GM18907 (cell line): ENCODE data around the gene PUS10.
A peak's percentile ranks its signal among the peaks of the same experiment; 100 is the strongest.
"Not testable (repeated sequence)": the region's sequence is repeated elsewhere in the genome, so short reads cannot be mapped to it uniquely, and the experiment has no call there.

Source experiments
- ATAC-seq: cut with Tn5 transposase; IDR thresholded peaks from one replicate; pipeline ENCODE4 v1.9.1; 2021; ENCODE audit warnings: mild to moderate bottlenecking, moderate library complexity; ENCODE audit not compliant: unreplicated experiment

Gene PUS10

GRCh38 chr2:61017556-61018317 is at the start of gene PUS10, which contains the start of gene PEX13:
Gene PUS10, minus strand, starts transcription at chr2:61018255. Its CDS starts 6,365 bp downstream, at chr2:61011890.
Gene PEX13, plus strand, starts transcription at chr2:61017720. Its CDS starts 40 bp downstream, at chr2:61017760.
- ATAC-seq = peak; percentile 83

DNA sequence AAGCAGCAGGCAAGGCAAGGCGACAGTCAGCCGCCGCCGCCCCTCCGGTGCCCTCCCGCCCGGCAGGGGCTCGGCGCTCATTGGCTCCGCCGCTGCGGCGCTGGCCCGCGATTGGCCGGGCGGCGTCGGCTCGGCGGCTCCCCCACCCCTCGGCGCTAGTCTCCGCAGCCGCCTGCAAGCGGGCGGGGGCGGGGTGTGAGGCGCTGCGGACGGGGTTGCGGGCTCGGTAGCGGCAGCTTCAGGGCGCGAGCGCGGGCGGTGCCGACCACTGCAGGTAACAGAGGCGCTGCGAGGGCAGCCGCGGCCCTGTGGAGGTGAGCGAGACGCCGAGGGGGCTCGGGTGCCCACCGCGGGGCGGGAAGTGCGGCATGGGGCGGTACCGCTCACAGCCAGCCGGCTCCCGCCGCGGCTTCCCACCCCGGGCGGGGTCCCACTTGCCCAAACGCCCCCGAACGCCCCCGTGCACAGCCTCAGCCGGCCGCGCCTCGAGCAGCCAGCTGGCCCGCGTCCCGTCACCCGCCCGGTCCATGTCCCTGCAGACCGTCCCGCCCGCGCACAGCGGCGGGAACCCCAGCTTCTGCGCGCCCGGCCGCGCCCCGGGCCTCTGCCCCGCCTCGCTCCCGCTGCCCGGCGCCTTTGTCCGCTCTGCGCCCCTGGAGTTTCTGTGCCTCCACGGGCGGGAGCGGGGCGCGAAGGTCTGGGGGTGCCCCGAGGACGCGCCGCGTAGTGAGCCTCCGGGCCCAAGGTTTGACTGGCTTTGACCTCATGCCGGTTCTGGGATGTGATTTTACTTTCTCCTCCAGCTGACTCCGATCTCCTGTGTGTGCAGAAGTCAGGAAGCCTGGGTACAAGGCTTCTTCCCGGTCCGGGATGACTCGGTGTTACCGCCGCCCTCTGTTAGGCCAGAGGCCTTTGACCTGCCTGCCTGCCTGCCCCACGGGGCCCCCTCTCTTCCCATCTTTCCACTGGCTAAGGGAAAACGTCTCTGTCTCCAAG is 48.0 kb upstream of the PUS10 start, which contains the start of gene SANBR:
SANBR (plus strand) TSS at position 158 of the 996 bp plus-strand sequence. CDS start 4,480 bp downstream, outside the sequence.
- ATAC-seq = peak; percentile 97

DNA sequence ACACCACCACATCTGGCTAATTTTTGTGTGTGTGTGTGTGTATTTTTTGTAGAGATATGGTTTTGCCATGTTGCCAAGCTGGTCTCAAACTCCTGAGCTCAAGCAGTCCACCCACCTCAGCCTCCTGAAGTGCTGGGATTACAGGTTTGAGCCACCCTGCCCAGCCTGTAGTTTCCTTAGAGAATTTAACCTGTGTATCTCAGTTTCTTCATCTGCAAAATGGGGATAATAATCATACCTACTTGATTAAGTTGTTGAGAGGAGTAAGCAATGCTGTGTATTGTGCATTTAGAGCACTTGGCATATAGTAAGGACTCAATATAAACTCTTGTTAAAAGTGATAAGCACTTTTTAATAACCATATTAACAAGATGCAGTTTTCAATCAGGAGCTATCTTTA is 41.3 kb upstream of the PUS10 start:
- ATAC-seq = no peak

DNA sequence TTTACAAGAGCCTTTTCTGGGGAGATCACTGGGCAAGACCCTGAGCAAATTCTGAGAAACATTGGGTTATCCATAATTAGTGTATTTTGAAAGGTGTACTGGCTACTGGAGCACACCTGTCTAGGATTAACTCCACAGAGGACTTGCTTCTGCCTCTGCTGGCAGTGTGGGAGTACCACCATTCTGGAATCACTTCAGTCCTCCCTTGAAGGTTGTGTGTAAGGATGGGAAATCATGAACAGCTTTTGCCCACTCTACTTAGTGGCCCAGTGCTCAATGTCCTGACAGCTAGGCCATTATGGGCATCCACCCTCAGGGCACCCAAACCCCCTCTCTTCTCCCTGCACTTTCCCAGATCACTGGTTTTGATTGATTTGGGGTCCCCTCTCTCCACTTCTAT is 39.5 kb upstream of the PUS10 start:
- ATAC-seq = no peak

DNA sequence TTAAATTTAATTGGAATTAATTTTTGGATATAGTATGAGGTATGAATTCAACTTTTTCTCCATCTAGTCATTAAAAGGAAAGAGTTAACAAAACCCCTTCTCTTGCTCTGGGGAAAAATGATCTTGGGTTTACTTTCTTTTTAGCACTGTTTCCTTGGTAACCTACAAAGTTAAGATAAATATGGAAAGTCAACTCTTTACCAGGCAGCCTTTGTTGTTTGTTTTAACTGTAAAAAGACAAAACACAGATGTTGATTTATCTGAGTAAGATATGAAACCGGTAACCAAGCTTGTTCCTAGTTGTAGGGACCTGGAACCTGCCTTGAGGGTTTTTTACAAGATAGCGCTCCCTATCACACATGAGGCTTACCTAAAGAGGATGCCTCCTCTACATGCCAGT is 37.5 kb upstream of the PUS10 start:
- no peak for ATAC-seq

DNA sequence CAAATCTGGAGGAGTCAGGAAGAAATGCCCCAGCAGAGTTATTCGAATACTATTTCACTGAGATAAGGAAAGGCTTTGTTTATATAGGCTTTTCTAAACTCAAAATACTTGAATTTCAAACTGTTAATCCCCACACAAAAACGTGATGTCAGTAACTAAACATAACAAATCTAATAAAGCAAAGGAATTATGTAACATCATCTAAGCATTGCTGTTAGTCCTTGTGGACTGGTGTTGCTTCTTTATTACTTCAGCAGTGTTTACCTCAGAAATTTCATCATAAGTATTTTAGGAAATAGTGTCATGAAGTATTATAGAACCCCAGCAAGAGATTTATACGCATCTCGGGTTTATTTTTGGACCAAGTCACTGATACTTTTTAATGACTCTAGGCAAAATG is 27.9 kb upstream of the PUS10 start:
- no peak for ATAC-seq

GRCh38 chr2:61045226-61045625 is 27.2 kb upstream of the PUS10 start:
- no peak for ATAC-seq

- no peak for ATAC-seq
These were observed 26.6 kb upstream of the PUS10 start for GRCh38 chr2:61044636-61045035.

DNA sequence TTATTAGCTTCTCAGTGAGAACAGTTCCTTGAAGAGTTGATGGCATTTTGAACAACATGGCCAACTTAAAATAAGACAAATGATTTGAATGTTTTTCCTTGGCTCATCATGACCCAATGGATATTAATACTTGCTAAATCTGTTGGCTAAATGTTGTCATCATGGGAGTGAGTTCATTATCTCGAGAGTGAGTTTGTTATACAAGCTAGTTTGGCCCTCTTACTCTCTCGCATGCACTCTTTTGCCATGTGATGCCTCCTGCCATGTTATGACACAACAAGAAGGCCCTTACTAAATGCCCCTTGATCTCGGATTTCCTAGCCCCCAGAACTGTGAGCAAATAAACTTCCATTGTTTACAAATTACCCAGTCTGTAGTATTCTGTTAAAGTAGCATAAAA is 24.8 kb upstream of the PUS10 start:
- ATAC-seq = no peak

GRCh38 chr2:61036643-61037042 is 18.6 kb upstream of the PUS10 start:
- ATAC-seq = not testable (repeated sequence)

GRCh38 chr2:61034592-61034991 is 16.5 kb upstream of the PUS10 start:
- not testable (repeated sequence) for ATAC-seq

DNA sequence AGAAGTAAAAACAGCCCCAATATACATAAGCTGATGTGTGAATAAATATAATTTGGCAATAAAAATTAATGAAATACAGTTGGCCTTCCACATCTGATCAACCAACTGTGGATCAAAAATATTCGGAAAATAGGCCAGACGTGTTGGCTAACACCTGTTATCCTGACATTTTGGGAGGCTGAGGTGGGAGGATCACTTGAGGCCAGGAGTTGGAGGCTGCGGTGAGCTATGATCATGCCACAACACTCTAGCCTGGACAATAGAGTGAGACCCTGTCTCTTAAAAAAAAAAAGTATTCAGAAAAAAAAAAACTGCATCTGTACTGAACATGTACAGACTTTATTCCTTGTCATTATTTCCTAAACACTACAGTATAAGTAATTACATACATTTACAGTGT is 11.5 kb upstream of the PUS10 start:
- no peak for ATAC-seq

DNA sequence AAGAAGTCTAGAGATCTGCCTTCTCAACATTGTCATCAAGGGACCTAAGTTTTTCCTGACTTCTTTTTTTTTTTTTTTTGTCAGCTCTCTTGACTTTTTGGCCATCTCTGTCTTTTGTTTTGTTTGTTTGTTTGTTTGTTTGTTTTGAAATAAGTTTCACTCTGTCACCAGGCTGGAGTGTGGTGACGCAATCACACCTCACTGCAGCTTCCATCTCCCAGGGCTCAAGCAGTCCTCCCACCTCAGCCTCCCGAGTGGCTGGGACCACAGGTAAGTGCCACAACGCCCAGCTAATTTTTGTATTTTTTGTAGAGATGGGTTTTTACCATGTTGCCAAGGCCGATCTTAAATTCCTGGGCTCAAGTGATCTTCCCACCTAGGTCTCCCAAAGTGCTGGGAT is 5.6 kb upstream of the PUS10 start:
- no peak for ATAC-seq

GRCh38 chr2:61021228-61021660 is 3.2 kb upstream of the PUS10 start:
- no peak for ATAC-seq

GRCh38 chr2:61018798-61019197 is 743 bp upstream of the PUS10 start:
- ATAC-seq = no peak

GRCh38 chr2:61018318-61018755 is 282 bp upstream of the PUS10 start:
- no peak for ATAC-seq

DNA sequence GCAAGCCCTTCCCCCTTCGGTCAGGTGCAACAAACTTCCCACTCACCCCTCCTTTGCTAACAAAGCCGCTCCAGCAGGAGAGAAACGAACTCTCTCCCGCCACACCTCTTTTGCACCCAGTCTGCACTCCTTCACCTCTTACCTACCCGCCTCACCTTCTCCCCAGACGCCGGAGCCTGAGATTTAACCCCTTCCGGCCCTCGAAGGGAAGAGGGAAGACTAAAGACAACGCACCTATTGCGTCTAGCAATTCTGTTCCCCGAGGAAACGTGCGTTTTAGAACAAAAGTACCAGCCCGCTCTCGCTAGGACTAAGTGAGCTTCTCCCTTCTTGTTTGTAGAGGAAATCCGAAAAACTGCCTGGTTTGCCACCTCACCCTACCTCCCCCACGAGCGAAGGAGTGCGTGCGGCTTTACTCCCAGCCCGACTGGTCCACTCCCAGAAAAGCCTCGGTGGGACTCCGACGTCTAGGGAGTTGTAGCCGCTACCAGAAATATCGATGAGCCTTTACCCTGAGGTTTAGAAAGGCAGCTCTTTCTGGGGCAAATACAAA is 976 bp downstream of the PUS10 start:
- ATAC-seq = peak; percentile 67

DNA sequence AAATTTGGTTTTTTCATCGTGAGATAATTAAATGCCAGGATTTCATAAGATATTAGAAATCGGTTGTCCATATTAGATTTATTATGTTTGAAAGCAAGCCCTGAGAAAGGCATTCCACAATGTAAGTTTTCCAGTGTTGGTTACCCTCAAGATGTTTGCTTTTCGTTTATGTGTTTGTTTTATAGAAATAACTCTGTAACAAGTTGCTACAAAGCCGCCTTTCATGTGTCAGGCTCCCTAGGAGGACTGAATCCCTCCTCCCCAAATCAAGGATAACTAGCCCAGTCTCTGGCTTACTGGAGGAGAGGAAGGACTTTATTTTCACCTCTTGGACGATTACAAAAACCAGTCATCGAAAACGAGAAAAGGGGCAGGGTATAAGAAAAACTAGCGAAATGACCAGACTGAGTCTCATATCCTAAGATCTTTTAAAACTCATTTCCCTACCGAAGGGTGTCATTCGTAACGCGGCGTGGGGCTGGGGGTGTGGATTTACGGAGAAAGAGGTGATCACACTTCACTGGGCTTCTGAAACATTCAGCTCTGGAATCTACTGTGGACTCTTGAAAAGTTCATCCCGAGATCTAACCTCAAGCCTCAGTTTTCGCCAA is 1.6 kb downstream of the PUS10 start:
- no peak for ATAC-seq

DNA sequence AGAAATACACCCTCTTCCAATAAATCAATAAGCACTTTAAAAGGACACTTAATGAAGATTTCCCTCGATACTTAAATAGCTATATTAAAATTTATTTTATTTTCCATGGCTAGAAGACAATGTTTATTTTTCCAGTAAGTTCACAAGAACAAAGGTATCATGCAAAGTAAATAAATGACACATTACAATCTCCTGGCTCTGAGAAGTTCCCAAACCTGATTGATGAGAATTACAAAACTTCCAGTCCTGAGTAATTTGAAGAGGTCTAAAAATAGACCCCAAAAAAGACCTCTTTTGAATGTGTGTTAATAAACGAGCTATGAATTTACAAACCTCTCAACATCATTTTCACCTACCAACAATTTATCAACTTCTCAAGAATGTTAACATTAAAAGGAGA is 2.1 kb downstream of the PUS10 start:
- ATAC-seq = no peak

DNA sequence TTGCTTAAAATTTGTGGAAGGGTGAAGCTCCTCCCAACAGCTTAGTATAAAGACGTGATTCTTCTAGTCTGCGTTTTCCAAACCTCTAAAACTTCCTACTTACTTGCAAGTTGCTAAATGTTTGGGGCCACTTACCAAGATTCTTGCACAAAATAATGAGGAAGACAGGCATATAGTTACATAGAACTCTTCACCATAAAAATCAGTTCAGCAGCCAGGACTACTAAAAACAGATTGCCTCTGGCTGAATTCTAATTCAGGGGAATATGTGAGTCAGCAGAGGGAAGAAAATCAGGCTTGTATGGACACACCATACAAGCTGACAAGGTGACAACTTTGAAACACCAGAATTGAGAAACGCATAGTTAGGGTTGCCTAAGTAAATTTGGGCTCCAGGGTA is 3.3 kb downstream of the PUS10 start:
- no peak for ATAC-seq

GRCh38 chr2:61013382-61013781 is 4.7 kb downstream of the PUS10 start:
- no peak for ATAC-seq
